ENCODE results near the gene WFDC9.

DNA sequence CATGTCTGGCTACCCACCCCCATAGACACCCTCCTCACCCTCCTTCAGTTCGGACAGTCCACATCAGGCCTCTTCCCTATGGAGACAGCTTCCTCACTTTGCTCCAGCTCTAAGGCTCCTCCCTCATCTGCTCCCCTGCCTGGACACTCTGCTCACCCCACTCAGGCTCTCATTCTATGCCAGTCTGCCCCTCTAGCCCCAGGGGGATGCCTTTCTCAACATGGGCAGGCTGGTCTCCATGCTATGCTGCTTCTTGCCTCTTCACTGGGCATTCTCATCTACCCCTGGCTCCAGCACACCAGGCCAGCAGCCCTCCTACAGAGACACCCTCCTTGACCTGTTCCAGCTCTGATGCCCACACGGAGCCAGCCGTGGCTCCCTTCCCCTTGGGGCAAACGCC, 51.9 kb downstream of the WFDC9 start, which contains the start of gene WFDC8:
- TF ChIP-seq, protein P1, sequence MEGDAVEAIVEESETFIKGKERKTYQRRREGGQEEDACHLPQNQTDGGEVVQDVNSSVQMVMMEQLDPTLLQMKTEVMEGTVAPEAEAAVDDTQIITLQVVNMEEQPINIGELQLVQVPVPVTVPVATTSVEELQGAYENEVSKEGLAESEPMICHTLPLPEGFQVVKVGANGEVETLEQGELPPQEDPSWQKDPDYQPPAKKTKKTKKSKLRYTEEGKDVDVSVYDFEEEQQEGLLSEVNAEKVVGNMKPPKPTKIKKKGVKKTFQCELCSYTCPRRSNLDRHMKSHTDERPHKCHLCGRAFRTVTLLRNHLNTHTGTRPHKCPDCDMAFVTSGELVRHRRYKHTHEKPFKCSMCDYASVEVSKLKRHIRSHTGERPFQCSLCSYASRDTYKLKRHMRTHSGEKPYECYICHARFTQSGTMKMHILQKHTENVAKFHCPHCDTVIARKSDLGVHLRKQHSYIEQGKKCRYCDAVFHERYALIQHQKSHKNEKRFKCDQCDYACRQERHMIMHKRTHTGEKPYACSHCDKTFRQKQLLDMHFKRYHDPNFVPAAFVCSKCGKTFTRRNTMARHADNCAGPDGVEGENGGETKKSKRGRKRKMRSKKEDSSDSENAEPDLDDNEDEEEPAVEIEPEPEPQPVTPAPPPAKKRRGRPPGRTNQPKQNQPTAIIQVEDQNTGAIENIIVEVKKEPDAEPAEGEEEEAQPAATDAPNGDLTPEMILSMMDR (IDR thresholded peaks at IDR 0.05; ENCODE audit: insufficient read depth, low read length, poor library complexity, severe bottlenecking): no peak
- TF ChIP-seq EZH2phosphoT487 (conservative IDR thresholded peaks at IDR 0.05; ENCODE audit: low read length): no peak
